Measurements from ENCODE around the gene DVL1. TPM values are rescaled to one million over a fixed set of nuclear protein-coding genes. Genes with fewer than 3 reads are reported as not detected.

Gene DVL1
- total and polyA plus RNA-seq, 9 of the 15 experiments (the other 6 are each of a cell fraction or from before 2014, with no cell fraction given): 0.62 to 135 (median 24.3) TPM

DNA sequence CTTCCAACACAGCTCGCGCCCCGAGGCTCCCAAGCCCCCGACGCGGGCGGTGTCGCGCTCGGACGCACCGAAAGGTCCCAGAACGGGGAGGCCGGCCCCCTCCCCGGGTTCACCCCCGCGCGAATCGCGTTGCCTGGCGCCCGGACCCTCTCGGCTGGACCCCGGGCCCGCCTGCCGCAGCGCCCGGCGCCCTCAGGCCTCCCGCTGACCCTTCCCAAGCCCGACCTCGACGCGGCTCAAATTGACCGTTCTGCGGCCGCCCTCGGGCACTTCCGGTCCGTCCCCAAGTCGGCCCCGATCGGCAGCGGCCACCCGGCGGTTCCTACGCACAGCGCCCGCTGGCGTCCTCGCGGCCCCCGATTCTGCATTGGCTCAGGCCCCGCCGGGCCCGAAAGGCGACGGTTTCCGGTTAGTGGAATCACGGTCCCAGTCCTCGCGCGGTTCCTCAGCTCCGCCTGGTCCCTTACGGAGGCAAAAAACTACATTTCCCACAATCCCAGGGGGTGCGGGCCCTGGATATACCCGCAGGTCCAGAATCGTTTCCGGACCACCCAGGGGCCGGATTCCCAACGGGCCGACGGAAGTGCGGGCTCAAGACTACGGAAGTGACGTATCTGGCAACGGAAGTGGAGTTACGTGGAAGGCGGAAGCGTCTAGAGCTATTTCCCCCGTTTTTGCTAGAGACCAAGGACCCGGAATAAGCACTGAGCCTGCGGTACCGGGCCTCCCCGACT is 25.9 kb upstream of the DVL1 start, which contains the start of gene AURKAIP1 (continued):
- TF ChIP-seq, protein P1, sequence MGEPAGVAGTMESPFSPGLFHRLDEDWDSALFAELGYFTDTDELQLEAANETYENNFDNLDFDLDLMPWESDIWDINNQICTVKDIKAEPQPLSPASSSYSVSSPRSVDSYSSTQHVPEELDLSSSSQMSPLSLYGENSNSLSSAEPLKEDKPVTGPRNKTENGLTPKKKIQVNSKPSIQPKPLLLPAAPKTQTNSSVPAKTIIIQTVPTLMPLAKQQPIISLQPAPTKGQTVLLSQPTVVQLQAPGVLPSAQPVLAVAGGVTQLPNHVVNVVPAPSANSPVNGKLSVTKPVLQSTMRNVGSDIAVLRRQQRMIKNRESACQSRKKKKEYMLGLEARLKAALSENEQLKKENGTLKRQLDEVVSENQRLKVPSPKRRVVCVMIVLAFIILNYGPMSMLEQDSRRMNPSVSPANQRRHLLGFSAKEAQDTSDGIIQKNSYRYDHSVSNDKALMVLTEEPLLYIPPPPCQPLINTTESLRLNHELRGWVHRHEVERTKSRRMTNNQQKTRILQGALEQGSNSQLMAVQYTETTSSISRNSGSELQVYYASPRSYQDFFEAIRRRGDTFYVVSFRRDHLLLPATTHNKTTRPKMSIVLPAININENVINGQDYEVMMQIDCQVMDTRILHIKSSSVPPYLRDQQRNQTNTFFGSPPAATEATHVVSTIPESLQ (CRISPR knock-in tag; IDR thresholded peaks at IDR 0.05): 0 out of 2 replicates have a peak, but pooled peaks have one; percentile 12
- TF ChIP-seq MAFF (IDR thresholded peaks at IDR 0.05; ENCODE audit: low read length) (peak; percentile 37), ESRRB (CRISPR knock-in tag; IDR thresholded peaks at IDR 0.05; ENCODE audit: borderline replicate concordance) (no peak), MYNN (IDR thresholded peaks at IDR 0.05) (peak; percentile 71; the same call in 1 of the 2 replicates), MYNN (CRISPR knock-in tag; IDR thresholded peaks at IDR 0.05) (no peak), NFE2L1 (tag; IDR thresholded peaks at IDR 0.05; ENCODE audit: borderline replicate concordance, low read depth) (no peak), MYC (IDR thresholded peaks at IDR 0.05; ENCODE audit: low read depth, low read length) (peak; percentile 88), MYC (CRISPR knock-in tag; IDR thresholded peaks at IDR 0.05; ENCODE audit: borderline replicate concordance, low read depth) (no peak; the same call in 1 of the 2 replicates), MED1 (CRISPR knock-in tag; IDR thresholded peaks at IDR 0.05; ENCODE audit: borderline replicate concordance) (no peak), BACH1 (tag; IDR thresholded peaks at IDR 0.05) (peak; percentile 43; the same call in 1 of the 2 replicates), POLR2H (tag; IDR thresholded peaks at IDR 0.05; ENCODE audit: low read depth) (peak; percentile 93), HDAC6 (IDR thresholded peaks at IDR 0.05; ENCODE audit: low read depth, low read length) (no peak), RBM34 (IDR thresholded peaks at IDR 0.05; ENCODE audit: borderline replicate concordance, insufficient read depth, low read length) (no peak; the same call in 1 of the 2 replicates), FOXP1 (CRISPR knock-in tag; IDR thresholded peaks at IDR 0.05) (no peak; the same call in 1 of the 2 replicates), ZNF57 (CRISPR knock-in tag; IDR thresholded peaks at IDR 0.05) (peak; percentile 58; the same call in 1 of the 2 replicates), ELF2 (CRISPR knock-in tag; IDR thresholded peaks at IDR 0.05) (peak; percentile 97), MTA3 (IDR thresholded peaks at IDR 0.05; ENCODE audit: borderline replicate concordance) (peak; percentile 97), ZNF830 (CRISPR knock-in tag; IDR thresholded peaks at IDR 0.05) (peak; percentile 80), BCOR (IDR thresholded peaks at IDR 0.05) (0 out of 2 replicates have a peak, but pooled peaks have one; percentile 13), CHD4 (IDR thresholded peaks at IDR 0.05; ENCODE audit: insufficient read depth, insufficient replicate concordance, low read depth, low read length, poor library complexity, severe bottlenecking) (no peak), NCOA1 (IDR thresholded peaks at IDR 0.05; ENCODE audit: low read depth) (peak; percentile 99), TRIM28 (IDR thresholded peaks at IDR 0.05) (peak; percentile 91; the same call in 1 of the 2 replicates)
- TF ChIP-seq, protein P2, sequence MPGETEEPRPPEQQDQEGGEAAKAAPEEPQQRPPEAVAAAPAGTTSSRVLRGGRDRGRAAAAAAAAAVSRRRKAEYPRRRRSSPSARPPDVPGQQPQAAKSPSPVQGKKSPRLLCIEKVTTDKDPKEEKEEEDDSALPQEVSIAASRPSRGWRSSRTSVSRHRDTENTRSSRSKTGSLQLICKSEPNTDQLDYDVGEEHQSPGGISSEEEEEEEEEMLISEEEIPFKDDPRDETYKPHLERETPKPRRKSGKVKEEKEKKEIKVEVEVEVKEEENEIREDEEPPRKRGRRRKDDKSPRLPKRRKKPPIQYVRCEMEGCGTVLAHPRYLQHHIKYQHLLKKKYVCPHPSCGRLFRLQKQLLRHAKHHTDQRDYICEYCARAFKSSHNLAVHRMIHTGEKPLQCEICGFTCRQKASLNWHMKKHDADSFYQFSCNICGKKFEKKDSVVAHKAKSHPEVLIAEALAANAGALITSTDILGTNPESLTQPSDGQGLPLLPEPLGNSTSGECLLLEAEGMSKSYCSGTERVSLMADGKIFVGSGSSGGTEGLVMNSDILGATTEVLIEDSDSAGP (CRISPR knock-in tag; IDR thresholded peaks at IDR 0.05): peak; percentile 79; the same call in 1 of the 2 replicates
- TF ChIP-seq, protein P3, sequence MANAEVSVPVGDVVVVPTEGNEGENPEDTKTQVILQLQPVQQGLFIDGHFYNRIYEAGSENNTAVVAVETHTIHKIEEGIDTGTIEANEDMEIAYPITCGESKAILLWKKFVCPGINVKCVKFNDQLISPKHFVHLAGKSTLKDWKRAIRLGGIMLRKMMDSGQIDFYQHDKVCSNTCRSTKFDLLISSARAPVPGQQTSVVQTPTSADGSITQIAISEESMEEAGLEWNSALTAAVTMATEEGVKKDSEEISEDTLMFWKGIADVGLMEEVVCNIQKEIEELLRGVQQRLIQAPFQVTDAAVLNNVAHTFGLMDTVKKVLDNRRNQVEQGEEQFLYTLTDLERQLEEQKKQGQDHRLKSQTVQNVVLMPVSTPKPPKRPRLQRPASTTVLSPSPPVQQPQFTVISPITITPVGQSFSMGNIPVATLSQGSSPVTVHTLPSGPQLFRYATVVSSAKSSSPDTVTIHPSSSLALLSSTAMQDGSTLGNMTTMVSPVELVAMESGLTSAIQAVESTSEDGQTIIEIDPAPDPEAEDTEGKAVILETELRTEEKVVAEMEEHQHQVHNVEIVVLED (CRISPR knock-in tag; IDR thresholded peaks at IDR 0.05): peak; percentile 85
